ENCODE measurements around the gene MMD2.

Gene MMD2

GRCh38 chr7:4957847-4958476 lies 1.0 kb downstream of the MMD2 start:
- DNase-seq (ENCODE audit: low spot score), result peak; percentile 26

GRCh38 chr7:4951903-4952636 lies 6.9 kb downstream of the MMD2 start:
- DNase-seq (ENCODE audit: low spot score), result no peak

GRCh38 chr7:4951304-4951703 lies 7.7 kb downstream of the MMD2 start:
- no peak for DNase-seq (ENCODE audit: low spot score)

GRCh38 chr7:4948402-4948801 lies 10.6 kb downstream of the MMD2 start:
- DNase-seq (ENCODE audit: low spot score), result no peak

- DNase-seq (ENCODE audit: low spot score), result no peak
Observed at GRCh38 chr7:4945949-4946348, 13.0 kb downstream of the MMD2 start.

GRCh38 chr7:4944939-4945338 lies 14.0 kb downstream of the MMD2 start:
- no peak for DNase-seq (ENCODE audit: low spot score)

- DNase-seq (ENCODE audit: low spot score), result no peak
Observed at GRCh38 chr7:4943297-4943696, 15.7 kb downstream of the MMD2 start.

- peak; percentile 31 for DNase-seq (ENCODE audit: low spot score)
Observed at GRCh38 chr7:4939971-4940728, 18.8 kb downstream of the MMD2 start.

- no peak for DNase-seq (ENCODE audit: low spot score)
Observed at GRCh38 chr7:4937411-4937810, 21.6 kb downstream of the MMD2 start.

- no peak for DNase-seq (ENCODE audit: low spot score)
Observed at GRCh38 chr7:4934419-4935025, 24.5 kb downstream of the MMD2 start.

GRCh38 chr7:4931943-4932342 lies 27.0 kb downstream of the MMD2 start:
- peak; percentile 21 for DNase-seq (ENCODE audit: low spot score)

GRCh38 chr7:4929005-4929404 lies 30.0 kb downstream of the MMD2 start:
- DNase-seq (ENCODE audit: low spot score), result no peak

- DNase-seq (ENCODE audit: low spot score), result no peak
Observed at GRCh38 chr7:4928445-4928844, 30.5 kb downstream of the MMD2 start.

GRCh38 chr7:4919969-4920766 lies 38.8 kb downstream of the MMD2 start:
- DNase-seq (ENCODE audit: low spot score), result no peak

- no peak for DNase-seq (ENCODE audit: low spot score)
Observed at GRCh38 chr7:4916113-4916512, 42.9 kb downstream of the MMD2 start.

- DNase-seq (ENCODE audit: low spot score), result no peak
Observed at GRCh38 chr7:4911111-4911828, 47.7 kb downstream of the MMD2 start.

GRCh38 chr7:4906682-4907081 lies 52.3 kb downstream of the MMD2 start:
- DNase-seq (ENCODE audit: low spot score), result no peak

- DNase-seq (ENCODE audit: low spot score), result no peak
Observed at GRCh38 chr7:4905171-4905570, 53.8 kb downstream of the MMD2 start.

- DNase-seq (ENCODE audit: low spot score), result no peak
Observed at GRCh38 chr7:4904346-4904745, 54.6 kb downstream of the MMD2 start.

GRCh38 chr7:4895766-4896165 lies 63.2 kb downstream of the MMD2 start:
- no peak for DNase-seq (ENCODE audit: low spot score)

GRCh38 chr7:4894482-4894881 lies 64.5 kb downstream of the MMD2 start:
- DNase-seq (ENCODE audit: low spot score), result no peak
